ENCODE measurements around the gene SLC9A3. TPM values are rescaled to one million over a fixed set of nuclear protein-coding genes. Genes with fewer than 3 reads are reported as not detected.
"Not testable (repeated sequence)": the region's sequence is repeated elsewhere in the genome, so short reads cannot be mapped to it uniquely, and the experiment has no call there.

SLC9A3 gene
- total RNA-seq, 1 experiment from 2014 or later: 2.0 TPM

GRCh38 chr5:513216-514100, 10.8 kb downstream of the SLC9A3 start:
- Histone ChIP-seq H3K4me1 (ENCODE audit: low read length) (no peaks in the 10 kb centered on the region; the same call in 1 of the 2 replicates), H2AFZ (ENCODE audit: low read length) (no peak overlapping the region), H3K27me3 (ENCODE audit: low read length) (no peaks in the 10 kb centered on the region), H3K36me3 (ENCODE audit: insufficient read depth, low read length) (no peaks in the 10 kb centered on the region), H3K9me3 (ENCODE audit: low read length) (no peaks in the 10 kb centered on the region), H4K20me1 (ENCODE audit: insufficient read depth, low read depth, low read length) (no peaks in the 10 kb centered on the region), H3K27ac (ENCODE audit: low read length) (no peak overlapping the region), H3K4me3 (ENCODE audit: low read length) (no peak overlapping the region), H3K4me2 (ENCODE audit: low read depth, low read length, poor library complexity, severe bottlenecking) (no peak overlapping the region), H3K9ac (ENCODE audit: low read length) (no peak overlapping the region), H3K9me2 (replicated peaks; ENCODE audit: insufficient read depth, low read length) (no peaks in the 10 kb centered on the region), H3K79me2 (ENCODE audit: low read length) (no peaks in the 10 kb centered on the region)
- no peak for DNase-seq

GRCh38 chr5:511476-511875, 12.8 kb downstream of the SLC9A3 start:
- H3K27ac ChIP-seq (ENCODE audit: low read length): no peak overlapping the region
- H2AFZ ChIP-seq (ENCODE audit: low read length): no peak overlapping the region
- no peak overlapping the region for H3K4me3 ChIP-seq (ENCODE audit: low read length)
- H4K20me1 ChIP-seq (ENCODE audit: insufficient read depth, low read depth, low read length): no peaks in the 10 kb centered on the region
- H3K79me2 ChIP-seq (ENCODE audit: low read length): no peaks in the 10 kb centered on the region
- H3K4me1 ChIP-seq (ENCODE audit: low read length): no peaks in the 10 kb centered on the region; the same call in 1 of the 2 replicates
- no peaks in the 10 kb centered on the region for H3K9me3 ChIP-seq (ENCODE audit: low read length)
- H3K36me3 ChIP-seq (ENCODE audit: insufficient read depth, low read length): no peaks in the 10 kb centered on the region
- no peaks in the 10 kb centered on the region for H3K27me3 ChIP-seq (ENCODE audit: low read length)
- no peak for DNase-seq
- H3K4me2 ChIP-seq (ENCODE audit: low read depth, low read length, poor library complexity, severe bottlenecking): no peak overlapping the region
- H3K9me2 ChIP-seq (replicated peaks; ENCODE audit: insufficient read depth, low read length): no peaks in the 10 kb centered on the region
- H3K9ac ChIP-seq (ENCODE audit: low read length): no peak overlapping the region

GRCh38 chr5:510521-510920, 13.7 kb downstream of the SLC9A3 start:
- Histone ChIP-seq H2AFZ (ENCODE audit: low read length) (no peak overlapping the region), H3K27ac (ENCODE audit: low read length) (no peak overlapping the region), H3K36me3 (ENCODE audit: insufficient read depth, low read length) (no peaks in the 10 kb centered on the region), H4K20me1 (ENCODE audit: insufficient read depth, low read depth, low read length) (no peaks in the 10 kb centered on the region), H3K9me3 (ENCODE audit: low read length) (no peaks in the 10 kb centered on the region), H3K9me2 (replicated peaks; ENCODE audit: insufficient read depth, low read length) (no peaks in the 10 kb centered on the region), H3K4me3 (ENCODE audit: low read length) (no peak overlapping the region), H3K27me3 (ENCODE audit: low read length) (no peaks in the 10 kb centered on the region), H3K9ac (ENCODE audit: low read length) (no peak overlapping the region), H3K4me2 (ENCODE audit: low read depth, low read length, poor library complexity, severe bottlenecking) (no peak overlapping the region), H3K79me2 (ENCODE audit: low read length) (no peaks in the 10 kb centered on the region), H3K4me1 (ENCODE audit: low read length) (no peaks in the 10 kb centered on the region; the same call in 1 of the 2 replicates)
- DNase-seq: no peak

- Histone ChIP-seq H3K79me2 (ENCODE audit: low read length) (no peaks in the 10 kb centered on the region), H3K4me1 (ENCODE audit: low read length) (no peaks in the 10 kb centered on the region; the same call in 1 of the 2 replicates), H3K4me3 (ENCODE audit: low read length) (no peak overlapping the region), H3K27me3 (ENCODE audit: low read length) (no peaks in the 10 kb centered on the region), H3K36me3 (ENCODE audit: insufficient read depth, low read length) (no peaks in the 10 kb centered on the region), H3K9me3 (ENCODE audit: low read length) (no peaks in the 10 kb centered on the region), H3K4me2 (ENCODE audit: low read depth, low read length, poor library complexity, severe bottlenecking) (no peak overlapping the region), H3K9ac (ENCODE audit: low read length) (no peak overlapping the region), H4K20me1 (ENCODE audit: insufficient read depth, low read depth, low read length) (no peaks in the 10 kb centered on the region), H3K9me2 (replicated peaks; ENCODE audit: insufficient read depth, low read length) (no peaks in the 10 kb centered on the region), H3K27ac (ENCODE audit: low read length) (no peak overlapping the region), H2AFZ (ENCODE audit: low read length) (no peak overlapping the region)
- DNase-seq: no peak
Observed at GRCh38 chr5:509611-510185, 14.6 kb downstream of the SLC9A3 start.

- not testable (repeated sequence) for H2AFZ ChIP-seq (ENCODE audit: low read length); H3K27me3 ChIP-seq (ENCODE audit: low read length); H3K79me2 ChIP-seq (ENCODE audit: low read length); H3K4me3 ChIP-seq (ENCODE audit: low read length); H3K9me3 ChIP-seq (ENCODE audit: low read length); H3K36me3 ChIP-seq (ENCODE audit: insufficient read depth, low read length); H4K20me1 ChIP-seq (ENCODE audit: insufficient read depth, low read depth, low read length); DNase-seq; H3K9ac ChIP-seq (ENCODE audit: low read length); H3K9me2 ChIP-seq (replicated peaks; ENCODE audit: insufficient read depth, low read length); H3K4me1 ChIP-seq (ENCODE audit: low read length); H3K27ac ChIP-seq (ENCODE audit: low read length); H3K4me2 ChIP-seq (ENCODE audit: low read depth, low read length, poor library complexity, severe bottlenecking)
Observed at GRCh38 chr5:507986-508575, 16.2 kb downstream of the SLC9A3 start.

GRCh38 chr5:505951-506525, 18.2 kb downstream of the SLC9A3 start:
- no peak overlapping the region for H3K27ac ChIP-seq (ENCODE audit: low read length)
- H3K4me2 ChIP-seq (ENCODE audit: low read depth, low read length, poor library complexity, severe bottlenecking): no peak overlapping the region
- H3K4me3 ChIP-seq (ENCODE audit: low read length): no peak overlapping the region
- H3K27me3 ChIP-seq (ENCODE audit: low read length): no peaks in the 10 kb centered on the region
- no peaks in the 10 kb centered on the region for H3K9me3 ChIP-seq (ENCODE audit: low read length)
- H4K20me1 ChIP-seq (ENCODE audit: insufficient read depth, low read depth, low read length): no peaks in the 10 kb centered on the region
- no peaks in the 10 kb centered on the region for H3K9me2 ChIP-seq (replicated peaks; ENCODE audit: insufficient read depth, low read length)
- H2AFZ ChIP-seq (ENCODE audit: low read length): no peak overlapping the region
- no peak for DNase-seq
- no peak overlapping the region for H3K9ac ChIP-seq (ENCODE audit: low read length)
- H3K36me3 ChIP-seq (ENCODE audit: insufficient read depth, low read length): no peaks in the 10 kb centered on the region
- no peaks in the 10 kb centered on the region for H3K79me2 ChIP-seq (ENCODE audit: low read length)
- H3K4me1 ChIP-seq (ENCODE audit: low read length): no peaks in the 10 kb centered on the region

- no peak overlapping the region for H3K27ac ChIP-seq (ENCODE audit: low read length)
- no peaks in the 10 kb centered on the region for H3K9me2 ChIP-seq (replicated peaks; ENCODE audit: insufficient read depth, low read length)
- H3K4me3 ChIP-seq (ENCODE audit: low read length): no peak overlapping the region
- H3K79me2 ChIP-seq (ENCODE audit: low read length): no peaks in the 10 kb centered on the region
- H3K27me3 ChIP-seq (ENCODE audit: low read length): no peaks in the 10 kb centered on the region
- H3K36me3 ChIP-seq (ENCODE audit: insufficient read depth, low read length): no peaks in the 10 kb centered on the region
- H2AFZ ChIP-seq (ENCODE audit: low read length): no peak overlapping the region
- no peak overlapping the region for H3K4me2 ChIP-seq (ENCODE audit: low read depth, low read length, poor library complexity, severe bottlenecking)
- H3K4me1 ChIP-seq (ENCODE audit: low read length): no peaks in the 10 kb centered on the region
- H3K9me3 ChIP-seq (ENCODE audit: low read length): no peaks in the 10 kb centered on the region
- no peak overlapping the region for H3K9ac ChIP-seq (ENCODE audit: low read length)
- DNase-seq: no peak
- no peaks in the 10 kb centered on the region for H4K20me1 ChIP-seq (ENCODE audit: insufficient read depth, low read depth, low read length)
Observed at GRCh38 chr5:504326-505154, 19.7 kb downstream of the SLC9A3 start.

Data from Karpas-422 (cell line).